Measurements from ENCODE around the gene CHST1. TPM values are rescaled to one million over a fixed set of nuclear protein-coding genes. Genes with fewer than 3 reads are reported as not detected.

The CHST1 gene
- total RNA-seq, 3 donors from 2014 or later (not counting 1 experiment from before 2014, with no cell fraction given), result not detected

DNA sequence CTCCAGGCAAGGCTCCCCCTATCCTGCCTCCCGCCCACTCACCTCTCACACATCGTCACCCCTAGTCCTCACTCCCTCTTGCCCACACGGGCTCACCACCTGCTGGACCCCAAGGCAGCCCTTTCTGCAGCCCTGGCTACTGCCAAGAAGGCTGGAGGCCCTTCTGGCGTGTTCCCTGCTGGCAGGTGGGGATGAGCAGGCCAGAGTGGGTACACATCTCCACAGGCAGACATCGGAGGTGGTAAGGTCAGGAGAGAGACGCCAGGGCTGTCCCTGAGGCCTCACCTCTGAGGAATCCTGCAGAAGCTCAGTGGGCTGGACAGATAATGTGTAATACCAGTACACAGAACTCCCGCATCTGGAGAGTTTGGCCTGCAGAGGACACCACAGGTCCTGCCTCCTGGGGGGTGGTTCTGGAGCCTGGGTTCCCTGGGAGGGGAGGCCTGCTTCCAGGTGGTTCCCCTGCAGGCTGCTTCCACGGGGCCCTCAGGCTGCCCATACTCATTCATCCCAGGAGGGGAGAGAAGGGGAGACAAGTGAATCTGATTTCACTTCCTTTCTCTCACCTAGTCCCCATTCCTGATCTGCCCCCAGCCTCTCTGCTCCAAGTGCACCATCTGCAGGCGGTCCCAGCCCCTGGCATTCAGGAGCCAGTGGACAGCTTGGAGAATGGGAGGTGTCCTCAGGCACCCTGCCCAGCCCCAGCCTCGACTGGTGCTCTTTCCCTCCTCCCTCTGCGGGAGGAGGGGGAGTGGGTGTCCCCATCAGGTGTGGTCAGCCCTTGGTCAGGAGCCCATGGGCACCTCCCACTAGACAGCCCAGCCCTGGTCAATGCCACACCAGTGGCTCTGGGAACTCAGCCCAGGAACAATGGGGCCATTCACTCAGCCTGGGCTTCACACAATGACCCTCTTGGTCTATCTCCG is 6.1 kb upstream of the CHST1 start:
- no peak overlapping the region for H3K27ac Mint-ChIP-seq
- no peak for DNase-seq
- H3K27ac ChIP-seq (ENCODE audit: low read length), result no peak overlapping the region
- no peaks in the 10 kb centered on the region for H3K4me1 ChIP-seq (ENCODE audit: control insufficient read depth, insufficient read depth, low read length)
- no peaks in the 10 kb centered on the region for H3K36me3 ChIP-seq (ENCODE audit: control insufficient read depth, insufficient read depth, low read length)
- WGBS (ENCODE audit: insufficient coverage), result 76% methylated on average over 11 of the region's 12 CpGs
- intact Hi-C loops (cut with micrococcal nuclease), result no loop called here
- H3K36me3 Mint-ChIP-seq, result no peaks in the 10 kb centered on the region
- TF ChIP-seq, protein P1, sequence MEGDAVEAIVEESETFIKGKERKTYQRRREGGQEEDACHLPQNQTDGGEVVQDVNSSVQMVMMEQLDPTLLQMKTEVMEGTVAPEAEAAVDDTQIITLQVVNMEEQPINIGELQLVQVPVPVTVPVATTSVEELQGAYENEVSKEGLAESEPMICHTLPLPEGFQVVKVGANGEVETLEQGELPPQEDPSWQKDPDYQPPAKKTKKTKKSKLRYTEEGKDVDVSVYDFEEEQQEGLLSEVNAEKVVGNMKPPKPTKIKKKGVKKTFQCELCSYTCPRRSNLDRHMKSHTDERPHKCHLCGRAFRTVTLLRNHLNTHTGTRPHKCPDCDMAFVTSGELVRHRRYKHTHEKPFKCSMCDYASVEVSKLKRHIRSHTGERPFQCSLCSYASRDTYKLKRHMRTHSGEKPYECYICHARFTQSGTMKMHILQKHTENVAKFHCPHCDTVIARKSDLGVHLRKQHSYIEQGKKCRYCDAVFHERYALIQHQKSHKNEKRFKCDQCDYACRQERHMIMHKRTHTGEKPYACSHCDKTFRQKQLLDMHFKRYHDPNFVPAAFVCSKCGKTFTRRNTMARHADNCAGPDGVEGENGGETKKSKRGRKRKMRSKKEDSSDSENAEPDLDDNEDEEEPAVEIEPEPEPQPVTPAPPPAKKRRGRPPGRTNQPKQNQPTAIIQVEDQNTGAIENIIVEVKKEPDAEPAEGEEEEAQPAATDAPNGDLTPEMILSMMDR (IDR thresholded peaks at IDR 0.05), result no peak
- H3K9me3 ChIP-seq (ENCODE audit: control insufficient read depth, insufficient read depth, low read length), result no peaks in the 10 kb centered on the region
- H3K9me3 Mint-ChIP-seq, result no peaks in the 10 kb centered on the region
- ATAC-seq, result no peak
- peaks cover 13 to 23% of the 10 kb centered on the region in 2 donors for H3K27me3 Mint-ChIP-seq (ENCODE audit: low read depth in 2 of 2)
- H3K4me1 Mint-ChIP-seq, result no peaks in the 10 kb centered on the region
- no peaks in the 10 kb centered on the region for H3K27me3 ChIP-seq (ENCODE audit: control insufficient read depth, insufficient read depth, low read length)
- H3K4me3 Mint-ChIP-seq, result no peak overlapping the region
- no peak overlapping the region for H3K4me3 ChIP-seq (ENCODE audit: low read length)

DNA sequence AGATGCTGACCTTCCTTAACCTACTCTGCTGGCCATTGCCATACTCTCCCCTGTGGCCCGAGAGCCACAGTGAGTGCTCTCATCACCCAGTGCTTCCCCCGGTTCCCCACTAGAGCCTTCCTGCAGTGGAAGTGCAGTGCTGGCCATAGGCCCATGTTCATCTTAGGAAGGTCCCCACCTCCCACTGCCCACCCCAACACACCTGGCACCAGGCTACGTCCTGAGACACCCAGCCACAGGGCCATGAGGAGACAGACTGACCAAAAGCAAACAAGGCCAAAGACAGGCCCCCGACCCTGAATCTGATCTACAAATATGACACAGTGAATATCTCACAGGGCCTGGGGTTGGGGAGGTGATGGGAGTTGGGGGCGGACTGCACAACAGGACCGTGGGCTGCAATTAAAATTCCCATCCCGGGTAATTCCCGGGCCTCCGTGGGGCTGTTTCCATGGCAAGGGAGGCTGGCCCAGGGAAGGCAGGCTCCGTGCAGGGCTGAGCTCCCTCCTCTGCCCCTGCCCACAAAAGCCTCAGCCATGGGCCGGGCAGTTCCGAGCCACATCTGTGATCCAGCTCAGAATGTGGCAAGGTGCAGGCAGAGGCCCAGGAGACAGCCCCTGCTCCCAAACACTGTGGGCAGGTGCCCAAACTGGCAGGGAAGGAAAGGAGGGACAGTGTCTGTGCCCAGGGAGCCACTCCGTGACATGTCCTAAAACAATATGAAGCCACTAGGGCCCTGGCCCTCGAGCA is 5.1 kb upstream of the CHST1 start:
- Mint-ChIP-seq H3K4me3 (no peak overlapping the region), H3K9me3 (no peaks in the 10 kb centered on the region), H3K27ac (no peak overlapping the region), H3K4me1 (peaks cover 0 to 5% of the 10 kb centered on the region in 2 donors), H3K27me3 (ENCODE audit: low read depth in 2 of 2) (peaks cover 13 to 23% of the 10 kb centered on the region in 2 donors), H3K36me3 (no peaks in the 10 kb centered on the region)
- no peak overlapping the region for H3K4me3 ChIP-seq (ENCODE audit: low read length)
- H3K9me3 ChIP-seq (ENCODE audit: control insufficient read depth, insufficient read depth, low read length), result no peaks in the 10 kb centered on the region
- H3K27ac ChIP-seq (ENCODE audit: low read length), result no peak overlapping the region
- 72% methylated on average over 14 of the region's 14 CpGs for WGBS (ENCODE audit: insufficient coverage)
- DNase-seq, result no peak
- H3K36me3 ChIP-seq (ENCODE audit: control insufficient read depth, insufficient read depth, low read length), result no peaks in the 10 kb centered on the region
- no peak for ATAC-seq
- intact Hi-C loops (cut with micrococcal nuclease), result no loop called here
- no peaks in the 10 kb centered on the region for H3K27me3 ChIP-seq (ENCODE audit: control insufficient read depth, insufficient read depth, low read length)
- no peaks in the 10 kb centered on the region for H3K4me1 ChIP-seq (ENCODE audit: control insufficient read depth, insufficient read depth, low read length)
- TF ChIP-seq, protein P1 (IDR thresholded peaks at IDR 0.05), result no peak

DNA sequence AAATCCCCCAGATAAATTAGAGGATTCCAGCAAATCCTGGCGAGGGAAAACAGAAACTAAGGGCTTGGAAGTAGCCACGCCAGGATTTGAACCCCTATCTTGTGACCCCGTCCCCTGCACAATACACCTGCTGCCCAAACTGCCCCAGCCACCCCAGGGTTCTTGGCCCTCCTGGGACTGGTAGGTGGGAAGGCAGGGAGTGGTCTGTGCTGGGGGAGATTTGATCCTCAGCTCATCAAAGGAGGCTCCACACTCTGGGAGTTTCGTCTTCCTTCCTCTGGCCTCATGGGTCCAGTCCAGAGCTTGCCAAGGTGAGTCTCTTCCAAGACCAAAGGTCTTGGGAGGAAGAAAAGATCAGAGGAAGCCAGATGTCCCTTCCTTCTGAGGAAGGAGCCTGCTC is 4.5 kb upstream of the CHST1 start:
- Mint-ChIP-seq H3K27ac (no peak overlapping the region), H3K4me3 (no peak overlapping the region), H3K9me3 (no peaks in the 10 kb centered on the region), H3K27me3 (ENCODE audit: low read depth in 2 of 2) (peaks cover 13 to 23% of the 10 kb centered on the region in 2 donors), H3K4me1 (peaks cover 0 to 5% of the 10 kb centered on the region in 2 donors), H3K36me3 (no peaks in the 10 kb centered on the region)
- intact Hi-C loops (cut with micrococcal nuclease), result no loop called here
- DNase-seq (no peak), ATAC-seq (no peak)
- H3K27ac ChIP-seq (ENCODE audit: low read length), result no peak overlapping the region
- TF ChIP-seq, protein P1 (IDR thresholded peaks at IDR 0.05), result no peak
- WGBS (ENCODE audit: insufficient coverage), result 74% methylated on average over 4 of the region's 4 CpGs
- no peaks in the 10 kb centered on the region for H3K9me3 ChIP-seq (ENCODE audit: control insufficient read depth, insufficient read depth, low read length)
- H3K36me3 ChIP-seq (ENCODE audit: control insufficient read depth, insufficient read depth, low read length), result no peaks in the 10 kb centered on the region
- no peaks in the 10 kb centered on the region for H3K4me1 ChIP-seq (ENCODE audit: control insufficient read depth, insufficient read depth, low read length)
- no peaks in the 10 kb centered on the region for H3K27me3 ChIP-seq (ENCODE audit: control insufficient read depth, insufficient read depth, low read length)
- no peak overlapping the region for H3K4me3 ChIP-seq (ENCODE audit: low read length)
